ENCODE measurements around the gene SCEL. TPM values are rescaled to one million over a fixed set of nuclear protein-coding genes. Genes with fewer than 3 reads are reported as not detected.

The SCEL gene
- total RNA-seq, 1 donor from 2014 or later = not detected

GRCh38 chr13:77528414-77528813, 7.1 kb upstream of the SCEL start:
- DNase-seq (ENCODE audit: extremely low spot score, unreplicated experiment) = no peak
- H3K27me3 Mint-ChIP-seq (ENCODE audit: unreplicated experiment) = peaks cover 2% of the 10 kb centered on the region

GRCh38 chr13:77528834-77529500, 6.5 kb upstream of the SCEL start:
- H3K4me1 Mint-ChIP-seq (ENCODE audit: unreplicated experiment) = no peaks in the 10 kb centered on the region
- no peak for DNase-seq (ENCODE audit: extremely low spot score, unreplicated experiment)
- no peak for TF ChIP-seq CTCF (IDR thresholded peaks at IDR 0.05)
- no peaks in the 10 kb centered on the region for H3K9me3 Mint-ChIP-seq (ENCODE audit: unreplicated experiment)
- H3K27me3 Mint-ChIP-seq (ENCODE audit: unreplicated experiment) = peaks cover 2% of the 10 kb centered on the region
- no peaks in the 10 kb centered on the region for H3K36me3 Mint-ChIP-seq (ENCODE audit: unreplicated experiment)
- no peak overlapping the region for H3K27ac Mint-ChIP-seq (ENCODE audit: unreplicated experiment)
- H3K4me3 Mint-ChIP-seq (ENCODE audit: unreplicated experiment) = no peak overlapping the region

More at GRCh38 chr13:77528414-77528813, 7.1 kb upstream of the SCEL start:
- TF ChIP-seq CTCF (IDR thresholded peaks at IDR 0.05) = no peak
- Mint-ChIP-seq H3K9me3 (ENCODE audit: unreplicated experiment) (no peaks in the 10 kb centered on the region), H3K36me3 (ENCODE audit: unreplicated experiment) (no peaks in the 10 kb centered on the region), H3K4me3 (ENCODE audit: unreplicated experiment) (no peak overlapping the region), H3K4me1 (ENCODE audit: unreplicated experiment) (no peaks in the 10 kb centered on the region), H3K27ac (ENCODE audit: unreplicated experiment) (no peak overlapping the region)

GRCh38 chr13:77529501-77529840, 6.0 kb upstream of the SCEL start:
- Mint-ChIP-seq H3K27me3 (ENCODE audit: unreplicated experiment) (peaks cover 2% of the 10 kb centered on the region), H3K9me3 (ENCODE audit: unreplicated experiment) (no peaks in the 10 kb centered on the region), H3K36me3 (ENCODE audit: unreplicated experiment) (no peaks in the 10 kb centered on the region), H3K4me1 (ENCODE audit: unreplicated experiment) (no peaks in the 10 kb centered on the region), H3K4me3 (ENCODE audit: unreplicated experiment) (no peak overlapping the region), H3K27ac (ENCODE audit: unreplicated experiment) (no peak overlapping the region)
- DNase-seq (ENCODE audit: extremely low spot score, unreplicated experiment) = no peak
- no peak for TF ChIP-seq CTCF (IDR thresholded peaks at IDR 0.05)

- Mint-ChIP-seq H3K27ac (ENCODE audit: unreplicated experiment) (no peak overlapping the region), H3K9me3 (ENCODE audit: unreplicated experiment) (no peaks in the 10 kb centered on the region), H3K4me1 (ENCODE audit: unreplicated experiment) (no peaks in the 10 kb centered on the region), H3K4me3 (ENCODE audit: unreplicated experiment) (no peak overlapping the region), H3K36me3 (ENCODE audit: unreplicated experiment) (no peaks in the 10 kb centered on the region), H3K27me3 (ENCODE audit: unreplicated experiment) (no peaks in the 10 kb centered on the region)
- no peak for TF ChIP-seq CTCF (IDR thresholded peaks at IDR 0.05)
- no peak for DNase-seq (ENCODE audit: extremely low spot score, unreplicated experiment)
Observed at GRCh38 chr13:77530875-77531274, 4.6 kb upstream of the SCEL start.

GRCh38 chr13:77532983-77533382, 2.5 kb upstream of the SCEL start:
- Mint-ChIP-seq H3K27me3 (ENCODE audit: unreplicated experiment) (peaks cover 2% of the 10 kb centered on the region), H3K4me3 (ENCODE audit: unreplicated experiment) (no peak overlapping the region), H3K36me3 (ENCODE audit: unreplicated experiment) (no peaks in the 10 kb centered on the region), H3K4me1 (ENCODE audit: unreplicated experiment) (no peaks in the 10 kb centered on the region), H3K27ac (ENCODE audit: unreplicated experiment) (no peak overlapping the region), H3K9me3 (ENCODE audit: unreplicated experiment) (no peaks in the 10 kb centered on the region)
- TF ChIP-seq CTCF (IDR thresholded peaks at IDR 0.05) = no peak
- no peak for DNase-seq (ENCODE audit: extremely low spot score, unreplicated experiment)
